GM21717 (cell line): ENCODE data around the gene ATP5MG.
A peak's percentile ranks its signal among the peaks of the same experiment; 100 is the strongest.
"Not testable (repeated sequence)": the region's sequence is repeated elsewhere in the genome, so short reads cannot be mapped to it uniquely, and the experiment has no call there.

Experiments
- ATAC-seq: cut with Tn5 transposase; IDR thresholded peaks from one replicate; pipeline ENCODE4 v1.9.1; 2021; ENCODE audit warnings: mild to moderate bottlenecking, moderate library complexity; ENCODE audit not compliant: unreplicated experiment

Gene ATP5MG

DNA sequence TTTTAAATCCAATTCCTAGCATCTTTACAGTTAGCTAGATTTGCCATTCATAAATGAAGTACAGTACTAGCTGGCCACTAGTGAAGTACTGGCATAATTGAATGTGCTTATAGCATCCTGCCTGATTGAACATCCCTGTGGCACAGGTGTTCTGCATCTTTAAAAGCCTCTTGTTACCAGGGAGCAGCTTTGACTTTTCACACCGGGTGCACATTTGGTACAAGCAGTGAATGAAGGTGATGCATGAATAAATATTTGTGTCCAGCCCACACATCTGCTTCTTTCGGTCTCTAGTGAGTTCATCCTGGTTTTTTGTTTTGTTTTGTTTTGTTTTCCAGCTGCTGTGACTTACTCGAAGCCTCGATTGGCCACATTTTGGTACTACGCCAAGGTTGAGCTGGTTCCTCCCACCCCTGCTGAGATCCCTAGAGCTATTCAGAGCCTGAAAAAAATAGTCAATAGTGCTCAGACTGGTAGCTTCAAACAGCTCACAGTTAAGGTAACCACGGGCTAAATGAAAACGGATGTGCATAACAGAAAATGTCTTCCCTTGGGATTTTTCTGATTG lies 5.3 kb downstream of the ATP5MG start:
- ATAC-seq, result no peak

DNA sequence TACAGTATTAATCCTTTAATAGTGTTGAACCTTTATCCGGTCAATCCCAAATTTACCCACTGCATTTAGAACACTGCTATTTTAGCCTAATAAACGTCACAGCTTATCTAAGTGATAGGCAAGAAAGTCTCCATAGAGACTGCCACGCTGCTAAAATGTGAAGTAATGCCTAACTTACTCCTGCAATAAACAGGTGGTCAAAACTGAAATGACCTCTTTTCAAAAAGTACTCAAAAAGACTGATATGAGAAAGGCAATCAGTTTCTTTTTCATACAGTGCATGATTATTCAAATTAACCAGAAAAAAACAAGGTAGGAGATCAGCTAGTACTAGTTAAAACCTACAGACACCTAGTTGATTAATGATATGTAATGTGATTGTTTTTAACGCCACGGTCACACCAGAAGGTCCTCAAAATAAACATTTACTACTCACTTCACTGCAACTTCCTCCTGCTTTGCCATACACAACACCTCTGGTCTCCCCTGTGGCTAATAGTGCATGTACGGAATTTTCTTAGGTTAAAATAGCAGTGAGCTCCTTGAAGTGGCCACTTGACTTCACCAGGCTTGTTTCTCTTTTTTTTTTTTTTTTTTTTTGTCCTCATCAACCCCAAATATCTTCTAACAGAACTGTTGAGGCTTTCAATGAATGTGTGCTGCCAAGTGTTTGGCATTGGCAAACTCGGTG lies 8.8 kb downstream of the ATP5MG start:
- peak; percentile 53 for ATAC-seq

DNA sequence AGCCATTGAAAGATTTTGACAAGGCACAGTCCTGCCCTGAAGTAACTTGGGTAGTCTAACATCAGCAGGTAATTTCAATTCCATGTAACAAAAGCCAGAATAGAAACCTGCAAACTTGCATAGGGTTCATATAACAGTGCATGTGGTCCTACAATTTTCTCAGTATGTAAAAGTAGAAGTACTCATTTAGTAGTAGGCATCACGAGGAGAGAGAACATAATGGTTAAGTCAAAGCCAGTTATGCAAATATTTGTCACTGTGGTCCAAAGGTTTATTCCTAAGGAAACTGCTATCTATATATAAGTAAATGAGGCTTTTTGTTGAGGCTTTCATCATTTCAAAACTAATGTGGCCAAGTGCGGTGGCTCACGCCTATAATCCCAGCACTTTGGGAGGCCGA lies 10.1 kb downstream of the ATP5MG start:
- no peak for ATAC-seq

DNA sequence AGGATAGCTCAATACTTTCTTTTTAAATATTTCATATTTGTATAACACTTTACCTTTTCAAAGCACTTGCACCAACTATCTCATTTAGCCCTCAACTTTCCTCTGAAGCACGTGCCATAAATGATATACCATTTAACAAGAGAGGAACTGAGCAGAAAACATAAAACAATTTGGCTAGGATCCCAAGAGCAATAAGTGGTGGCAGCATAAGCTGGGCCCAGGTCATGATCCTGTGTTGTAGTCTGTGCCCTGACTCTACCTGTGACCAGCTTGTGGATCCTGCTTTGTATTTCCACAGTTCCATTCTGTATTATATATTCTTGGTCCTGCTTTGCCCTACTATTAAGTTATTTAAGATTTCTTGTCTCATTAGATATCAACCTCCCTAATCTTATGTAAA lies 11.5 kb downstream of the ATP5MG start:
- ATAC-seq, result no peak

DNA sequence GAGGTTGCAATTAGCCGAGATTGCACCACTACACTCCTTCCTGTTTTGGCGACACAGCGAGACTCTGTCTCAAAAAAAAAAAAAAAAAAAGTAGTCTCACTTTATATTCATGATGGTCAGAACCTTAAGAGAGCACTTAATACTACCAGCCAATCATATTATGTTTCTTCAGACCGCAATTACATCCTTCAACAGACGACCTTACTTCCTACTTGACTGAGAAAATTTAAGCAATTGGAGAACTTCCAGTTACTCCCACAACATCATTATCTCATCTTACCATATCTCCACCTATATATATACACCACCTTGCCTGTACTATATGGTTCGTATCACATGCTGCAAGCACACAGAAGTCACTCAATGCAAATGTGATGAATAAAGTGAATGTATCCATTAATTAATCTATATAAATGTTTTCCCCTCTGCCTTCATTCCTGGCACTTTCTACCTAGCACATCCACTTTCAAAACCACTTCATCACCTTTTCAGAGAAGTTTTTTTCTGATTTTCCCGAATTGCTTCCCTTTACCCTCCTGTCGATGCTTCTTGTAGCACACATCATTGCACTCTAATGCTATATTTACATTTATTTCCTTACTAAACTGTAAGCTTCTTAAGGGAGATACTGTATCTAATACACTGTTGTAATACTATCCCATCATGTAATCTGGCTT lies 13.8 kb downstream of the ATP5MG start:
- ATAC-seq, result no peak

DNA sequence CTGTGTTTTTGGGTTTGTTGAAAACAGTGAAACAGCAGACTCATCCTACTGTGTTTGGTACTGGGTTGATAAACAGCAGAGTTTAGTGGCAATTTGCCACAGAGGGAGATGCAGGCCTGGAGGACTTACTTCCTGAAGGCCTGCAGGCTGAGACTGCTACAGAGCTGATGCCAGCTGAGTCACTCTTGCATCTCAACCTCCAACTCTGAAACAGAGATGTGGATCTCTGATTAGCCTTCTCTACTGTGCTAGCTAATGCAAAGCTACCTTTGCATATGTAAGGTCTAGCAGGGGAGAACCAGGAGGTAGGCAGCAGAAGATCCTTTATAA lies 14.3 kb downstream of the ATP5MG start:
- no peak for ATAC-seq

DNA sequence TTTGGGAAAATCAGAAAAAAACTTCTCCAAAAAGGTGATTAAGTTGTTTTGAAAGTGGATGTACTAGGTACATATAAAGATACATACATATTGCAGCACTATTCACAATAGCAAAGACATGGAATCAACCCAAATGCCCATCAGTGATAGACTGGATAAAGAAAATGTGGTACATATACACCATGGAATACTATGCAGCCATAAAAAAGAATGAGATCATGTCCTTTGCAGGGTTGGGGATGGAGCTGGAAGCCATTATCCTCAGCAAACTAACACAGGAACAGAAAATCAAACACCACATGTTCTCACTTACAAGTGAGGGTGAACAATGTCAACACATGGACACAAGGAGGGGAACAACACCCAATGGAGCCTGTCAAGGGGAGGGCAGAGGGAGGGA lies 15.5 kb downstream of the ATP5MG start:
- ATAC-seq, result not testable (repeated sequence)

DNA sequence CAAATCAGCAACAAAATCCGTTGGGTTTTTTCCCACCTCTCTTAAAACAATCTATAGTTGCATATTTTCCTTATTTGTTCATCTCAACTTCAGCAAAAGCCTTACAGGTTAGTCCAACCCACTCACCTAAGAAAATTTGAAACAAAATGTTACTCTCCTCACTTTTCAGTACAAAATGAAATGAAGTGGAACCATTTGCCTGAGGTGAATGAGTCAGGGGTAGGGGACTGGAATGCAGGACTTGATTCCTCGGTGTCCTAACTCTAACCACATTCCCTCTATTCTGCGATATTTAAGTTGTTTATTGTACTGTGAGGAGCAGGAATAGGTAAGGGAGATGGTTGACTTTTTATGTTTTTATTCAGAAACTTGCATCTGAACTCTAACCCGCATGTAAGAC lies 16.4 kb downstream of the ATP5MG start:
- no peak for ATAC-seq

DNA sequence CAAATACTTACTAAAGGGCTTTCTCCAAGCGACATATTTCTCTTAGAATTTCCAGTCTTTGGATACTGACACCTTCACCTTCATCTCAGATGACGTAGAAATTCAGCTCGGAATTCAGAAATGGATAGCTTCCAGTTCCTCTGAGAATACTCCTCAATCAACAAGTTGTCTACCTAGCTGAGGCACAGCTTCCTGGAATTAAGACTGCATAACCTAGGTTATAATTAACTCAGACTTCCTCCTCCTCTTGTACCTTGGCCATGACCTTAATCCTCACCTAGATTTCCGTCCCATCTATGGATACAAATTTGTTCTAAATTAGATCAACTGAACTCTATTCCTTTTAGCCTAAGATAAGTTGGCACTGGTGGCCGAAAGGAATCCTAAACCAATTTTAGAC lies 17.4 kb downstream of the ATP5MG start:
- no peak for ATAC-seq

DNA sequence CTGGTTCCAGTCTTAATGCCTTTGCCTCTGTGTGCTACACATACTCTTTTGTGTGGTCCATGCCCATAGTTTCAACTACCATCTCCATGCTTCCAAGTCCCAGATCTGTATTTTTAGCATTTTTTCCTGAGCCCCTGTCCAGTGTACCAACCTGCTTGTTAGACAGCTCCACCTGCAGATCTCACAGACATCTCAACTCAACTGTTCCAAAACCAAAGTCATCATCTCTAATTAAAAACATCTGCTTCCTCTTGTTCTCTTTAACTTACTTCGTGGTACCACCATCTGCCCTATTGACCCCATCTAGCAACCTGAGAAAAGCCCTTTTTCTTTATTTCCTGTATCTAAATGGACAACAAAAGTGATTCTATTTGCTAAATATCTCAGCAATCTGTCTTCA lies 26.3 kb downstream of the ATP5MG start:
- no peak for ATAC-seq

DNA sequence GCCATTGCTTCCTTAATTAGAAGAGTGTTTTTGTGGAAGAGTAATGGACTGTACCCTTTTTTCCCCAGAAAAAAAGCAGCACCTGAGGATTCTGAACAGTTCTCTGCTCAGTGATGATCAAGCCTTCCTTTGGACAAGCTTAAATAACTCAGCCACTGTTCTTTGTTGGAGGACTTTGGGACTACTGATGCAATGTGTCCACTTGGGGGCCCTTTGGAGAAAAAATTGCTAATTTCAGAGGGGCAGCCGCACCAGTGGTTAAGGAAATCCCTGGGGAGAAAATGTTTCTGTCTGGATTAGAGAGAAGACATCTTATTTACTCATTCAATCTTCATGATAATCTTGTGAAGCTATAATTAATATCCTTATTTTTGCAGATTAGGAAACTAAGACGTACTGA lies 29.6 kb downstream of the ATP5MG start:
- ATAC-seq, result no peak

DNA sequence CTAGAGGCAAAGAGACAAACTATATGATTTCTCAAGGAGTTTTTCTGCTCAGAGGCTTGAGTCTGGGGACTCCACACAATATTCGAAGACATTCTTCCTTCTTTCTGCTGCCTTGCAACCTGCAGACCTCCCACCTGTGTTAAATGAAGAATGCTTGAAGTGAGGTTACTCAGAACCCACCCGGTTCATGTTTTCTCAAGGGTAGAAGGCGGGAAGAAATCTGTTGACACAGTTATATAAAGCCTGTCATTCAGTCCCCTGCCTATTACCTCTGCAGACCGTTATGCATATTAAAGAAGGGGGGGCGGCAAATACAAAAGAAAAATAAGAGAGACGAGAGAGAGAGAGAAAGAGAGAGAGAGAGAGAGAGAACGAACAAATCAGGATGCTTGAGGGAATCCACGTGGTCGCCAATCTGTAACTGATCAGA lies 32.7 kb downstream of the ATP5MG start:
- ATAC-seq, result no peak

DNA sequence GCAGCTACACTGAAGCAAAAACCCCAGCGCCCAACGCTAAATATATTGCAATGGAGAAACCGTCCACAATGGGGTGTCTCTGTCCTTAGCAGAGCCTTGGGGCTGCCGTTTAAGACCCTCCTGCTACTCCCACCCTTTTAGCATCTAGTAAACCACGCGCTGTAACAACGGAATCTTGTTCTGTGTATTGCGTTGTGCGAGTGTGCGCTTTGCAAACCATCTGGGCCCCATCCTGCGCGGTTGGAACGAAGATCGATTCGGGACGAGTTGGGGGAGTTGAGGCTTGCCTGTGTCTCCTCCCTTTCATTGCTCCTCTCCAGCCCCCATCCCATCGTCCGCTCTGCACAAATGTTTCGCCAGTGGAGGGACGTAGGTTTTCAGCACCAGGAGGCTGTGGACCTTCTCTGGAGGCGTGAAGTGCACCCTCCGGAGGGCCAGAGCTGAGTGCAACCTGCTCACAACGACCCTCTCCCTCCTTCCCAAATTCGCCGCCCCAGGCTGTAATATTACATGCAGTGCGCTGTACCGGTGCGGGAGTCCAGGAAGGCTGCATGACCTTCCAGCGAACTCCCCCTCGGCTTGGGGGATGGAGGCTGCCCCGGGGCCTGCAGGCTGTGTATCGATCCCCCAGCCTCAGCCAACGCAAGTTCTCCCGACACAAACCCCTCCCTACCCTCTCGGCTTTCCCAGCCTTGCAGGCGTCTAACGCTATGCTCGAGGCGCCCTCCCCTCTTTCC lies 33.3 kb downstream of the ATP5MG start:
- no peak for ATAC-seq

DNA sequence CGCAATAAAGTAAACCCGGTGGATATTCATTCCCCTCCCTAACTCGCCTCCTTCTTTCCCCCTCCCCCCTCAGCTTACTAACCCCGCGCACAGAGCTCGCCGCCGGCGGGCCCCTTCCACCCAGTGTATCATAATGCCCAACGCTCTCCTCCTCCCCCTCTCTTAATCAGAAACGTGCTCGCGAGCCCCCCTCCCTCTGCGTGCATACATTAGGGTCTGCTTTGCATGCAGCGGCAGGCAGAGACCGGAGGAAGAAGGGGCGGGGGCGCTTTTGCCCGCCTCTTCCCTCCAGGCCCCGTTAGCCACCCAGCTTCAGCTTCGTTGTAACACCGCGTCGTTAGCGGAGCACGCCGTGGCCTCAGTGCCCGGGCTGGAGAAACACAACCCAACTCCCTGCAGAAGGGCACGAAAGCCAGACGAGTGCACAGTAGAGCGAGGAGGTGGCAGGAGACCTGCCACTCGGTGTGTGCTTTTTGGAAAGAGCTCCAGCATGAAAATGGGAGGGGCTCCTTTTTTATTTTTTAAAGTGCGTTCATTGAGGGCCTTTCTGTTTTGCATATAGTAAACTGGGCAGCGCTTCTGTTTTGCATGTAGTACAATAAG lies 34.0 kb downstream of the ATP5MG start:
- peak; percentile 25 for ATAC-seq

DNA sequence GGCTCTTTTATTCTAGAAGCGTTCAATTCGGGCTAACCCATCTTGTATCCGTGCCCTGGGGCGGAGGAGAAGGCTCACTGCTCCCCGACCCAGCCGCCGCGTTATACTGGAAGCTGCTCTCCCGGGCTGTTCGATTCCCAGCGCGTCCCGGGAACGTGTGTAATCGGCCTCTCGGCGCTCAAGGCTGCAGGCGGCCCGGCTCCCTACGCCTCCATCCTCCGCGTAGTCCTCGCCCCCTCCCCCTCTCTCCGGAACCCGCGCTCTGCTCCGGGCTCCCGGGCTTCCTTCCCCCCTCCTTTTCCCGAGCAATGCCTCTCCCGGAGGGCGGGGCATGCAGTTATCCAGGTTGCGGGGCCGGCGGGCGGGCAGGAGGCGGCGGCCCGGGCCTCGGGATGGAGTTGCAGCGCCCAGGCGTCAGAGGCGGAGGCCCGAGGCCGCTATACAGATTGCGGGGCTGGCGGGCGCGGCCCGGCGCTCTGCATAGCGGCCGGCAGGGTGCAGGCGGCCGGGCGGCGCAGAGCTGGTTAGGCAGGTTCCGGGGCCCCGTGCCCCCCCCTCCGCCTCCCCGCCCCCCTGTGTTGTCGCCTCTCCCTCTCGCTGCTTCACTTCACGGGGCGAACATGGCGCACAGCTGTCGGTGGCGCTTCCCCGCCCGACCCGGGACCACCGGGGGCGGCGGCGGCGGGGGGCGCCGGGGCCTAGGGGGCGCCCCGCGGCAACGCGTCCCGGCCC lies 34.7 kb downstream of the ATP5MG start, which contains the start of gene KMT2A:
KMT2A (plus strand) TSS at position 600 of the 732 bp plus-strand sequence; CDS start at position 621, 21 bp downstream.
- ATAC-seq, result peak; percentile 32

DNA sequence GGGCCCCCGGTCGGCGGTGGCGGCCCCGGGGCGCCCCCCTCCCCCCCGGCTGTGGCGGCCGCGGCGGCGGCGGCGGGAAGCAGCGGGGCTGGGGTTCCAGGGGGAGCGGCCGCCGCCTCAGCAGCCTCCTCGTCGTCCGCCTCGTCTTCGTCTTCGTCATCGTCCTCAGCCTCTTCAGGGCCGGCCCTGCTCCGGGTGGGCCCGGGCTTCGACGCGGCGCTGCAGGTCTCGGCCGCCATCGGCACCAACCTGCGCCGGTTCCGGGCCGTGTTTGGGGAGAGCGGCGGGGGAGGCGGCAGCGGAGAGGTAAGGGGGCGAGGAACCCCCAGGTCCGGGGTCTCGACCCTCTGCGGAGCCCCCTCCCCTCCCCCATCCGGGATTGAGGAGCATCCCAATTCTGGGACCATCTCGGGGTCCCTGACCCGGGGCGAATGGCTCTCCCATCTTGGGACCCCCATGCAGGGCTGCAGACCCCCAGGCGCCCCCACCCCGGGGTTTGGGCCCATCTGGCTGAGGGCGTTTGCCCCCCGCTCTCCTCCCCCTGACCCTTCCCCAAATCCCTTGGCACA lies 35.3 kb downstream of the ATP5MG start:
- peak; percentile 10 for ATAC-seq

DNA sequence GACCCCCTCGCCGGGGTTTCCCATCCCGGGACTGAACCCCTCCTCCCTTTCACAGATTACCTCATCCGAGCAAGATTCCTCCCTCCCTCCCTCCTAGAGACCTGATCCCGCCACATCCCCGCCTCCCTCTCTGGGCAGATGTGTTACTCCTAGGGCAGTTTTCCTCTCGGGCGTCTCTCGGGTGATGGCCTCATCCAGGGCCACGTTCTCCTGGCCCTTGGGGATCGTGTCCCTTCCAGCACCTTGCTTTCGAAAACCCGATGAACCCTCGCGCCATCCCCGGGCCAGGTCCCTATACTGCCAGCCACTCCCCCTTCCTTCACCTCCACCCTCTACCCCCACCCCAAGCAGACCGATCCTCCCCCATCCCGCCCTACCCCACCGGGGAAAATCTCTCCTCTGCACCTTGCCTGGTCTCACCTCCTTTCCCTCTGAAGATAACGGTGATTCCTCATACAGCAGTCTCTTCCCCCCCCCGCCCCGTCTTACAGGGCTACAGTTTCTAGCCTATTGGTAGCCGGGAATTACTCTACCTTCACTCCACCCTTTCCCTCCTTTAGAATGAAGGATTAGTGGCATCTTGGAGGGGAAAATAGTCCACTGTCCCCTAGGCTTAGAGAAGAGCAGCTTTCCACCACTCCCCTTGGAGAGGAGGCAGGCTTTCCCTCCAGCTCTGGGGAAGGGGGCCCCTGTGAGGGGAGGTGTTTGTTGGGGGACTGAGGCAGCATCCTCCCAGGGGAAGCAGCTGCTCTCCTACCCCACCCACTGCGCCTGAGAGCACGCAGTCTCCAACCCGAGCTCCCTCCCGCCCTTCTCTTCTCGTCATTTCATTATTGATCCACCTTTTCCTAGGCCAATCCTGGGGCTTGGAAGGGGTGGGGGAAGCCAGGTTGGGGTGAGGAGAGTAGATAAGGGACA lies 36.1 kb downstream of the ATP5MG start:
- no peak for ATAC-seq

DNA sequence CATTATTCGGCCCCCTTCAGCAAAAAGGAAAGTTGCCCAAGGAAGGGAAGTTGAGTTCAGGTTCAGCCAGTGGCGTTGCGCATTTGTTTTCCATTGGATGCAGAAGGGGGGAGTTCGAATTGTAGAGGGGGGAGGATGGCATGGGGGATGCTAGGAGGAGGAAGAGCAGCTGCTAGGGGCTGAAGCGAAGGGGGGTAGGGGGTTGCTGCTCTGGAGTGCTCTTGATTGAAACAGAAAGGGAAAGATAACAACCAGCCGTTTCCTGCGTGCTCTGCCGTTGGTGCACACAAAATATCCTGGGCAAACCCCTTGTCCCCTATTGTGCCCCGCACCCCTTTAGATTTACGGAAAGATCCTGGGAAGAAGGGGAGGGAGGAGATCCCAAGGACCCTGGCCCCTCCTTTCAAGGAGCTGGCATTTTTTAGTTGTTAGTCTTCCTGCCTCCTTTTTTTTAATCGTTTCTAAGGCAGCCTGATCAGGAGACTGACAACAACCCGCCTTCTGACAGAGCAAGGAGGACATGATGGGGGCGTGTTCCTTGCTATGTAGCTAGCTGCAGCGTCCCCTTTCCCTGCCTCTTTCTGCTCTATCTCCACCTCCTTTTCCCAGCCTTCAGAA lies 37.0 kb downstream of the ATP5MG start:
- ATAC-seq, result no peak

DNA sequence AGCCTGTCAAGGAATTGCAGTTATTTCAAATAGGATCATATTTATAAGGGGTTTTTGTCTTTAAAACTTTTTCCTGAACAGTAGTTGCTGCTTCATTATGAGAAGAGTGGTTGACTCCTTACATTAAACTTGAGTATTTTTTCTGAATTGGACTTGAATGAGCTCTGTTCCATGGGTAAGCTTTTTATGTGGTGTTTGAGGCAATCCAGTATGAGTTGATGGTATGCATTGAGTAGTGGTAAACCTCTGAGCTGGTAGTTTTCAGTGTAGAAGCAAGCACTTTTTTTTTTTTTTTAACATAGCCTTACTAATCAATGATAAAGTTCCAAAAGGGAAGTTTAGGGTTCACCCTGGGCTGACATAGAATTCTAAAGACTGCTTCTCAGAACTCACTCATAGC lies 38.2 kb downstream of the ATP5MG start:
- ATAC-seq, result no peak
